BE2C (cell line): ENCODE results near the gene MEIS2.
"Not testable (repeated sequence)": the region's sequence is repeated elsewhere in the genome, so short reads cannot be mapped to it uniquely, and the experiment has no call there.

Source experiments
- DNase-seq: peaks from one replicate; pipeline ENCODE4 v3.0.0-alpha.2; 2020
- H3K27me3 ChIP-seq: fragments of 250-450 bp; sonication (Bioruptor Pico); 2 replicates; pipeline ENCODE4 v1.5.1; 2020; ENCODE audit warnings: mild to moderate bottlenecking
- H3K36me3 ChIP-seq: fragments of 250-450 bp; sonication (Bioruptor Pico); 2 replicates; pipeline ENCODE4 v1.5.1; 2020; ENCODE audit warnings: mild to moderate bottlenecking
- H3K4me1 ChIP-seq: fragments of 250-450 bp; sonication (Bioruptor Pico); 2 replicates; pipeline ENCODE4 v1.5.1; 2020
- H3K4me3 ChIP-seq: 2 replicates; pipeline ENCODE4 v1.5.1; 2011; ENCODE audit warnings: low read depth, low read length
- H3K9me3 ChIP-seq: fragments of 250-450 bp; sonication (Bioruptor Pico); 2 replicates; pipeline ENCODE4 v1.5.1; 2020
- CTCF ChIP-seq: IDR thresholded peaks from 2 replicates; pipeline ENCODE4 v1.5.1; 2012; ENCODE audit warnings: mild to moderate bottlenecking, low read depth, low read length

MEIS2 gene

DNA sequence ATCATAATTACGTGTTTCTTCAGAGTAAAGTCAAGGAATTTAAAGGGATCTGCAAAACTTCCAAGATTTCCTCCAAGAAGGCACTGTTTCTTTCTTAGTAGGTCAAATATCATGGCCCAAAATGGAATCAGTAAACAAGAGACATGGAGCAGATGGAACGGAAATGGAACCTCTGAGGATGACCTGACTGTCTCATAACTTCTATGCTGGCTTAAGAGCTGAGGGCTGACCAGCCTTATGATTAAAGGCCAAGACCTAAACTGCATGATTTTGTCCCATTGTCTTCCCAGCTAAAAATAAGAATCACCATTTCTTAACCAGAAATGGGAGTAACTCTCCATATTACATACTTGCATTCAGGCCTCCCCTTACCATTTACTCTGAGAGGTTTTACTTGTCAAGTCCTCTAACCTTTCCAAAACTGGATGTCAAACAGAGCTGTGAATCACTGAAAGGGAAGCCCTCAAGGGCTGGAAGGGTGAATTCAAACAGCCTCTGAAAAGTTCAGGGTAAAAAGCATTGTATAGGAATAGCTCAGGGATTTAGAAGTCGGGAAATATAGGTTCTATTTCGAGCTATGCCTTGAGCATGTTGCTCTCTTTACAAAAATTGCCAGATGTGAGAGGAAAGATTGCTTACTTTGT lies 103.7 kb downstream of the MEIS2 start:
- H3K4me3 ChIP-seq: no peak overlapping the region
- no peaks in the 10 kb centered on the region for H3K27me3 ChIP-seq
- DNase-seq: no peak
- peaks cover 15% of the 10 kb centered on the region for H3K36me3 ChIP-seq
- no peak for TF ChIP-seq CTCF
- no peaks in the 10 kb centered on the region for H3K9me3 ChIP-seq
- H3K4me1 ChIP-seq: peaks cover 15% of the 10 kb centered on the region; the same call in 1 of the 2 replicates

DNA sequence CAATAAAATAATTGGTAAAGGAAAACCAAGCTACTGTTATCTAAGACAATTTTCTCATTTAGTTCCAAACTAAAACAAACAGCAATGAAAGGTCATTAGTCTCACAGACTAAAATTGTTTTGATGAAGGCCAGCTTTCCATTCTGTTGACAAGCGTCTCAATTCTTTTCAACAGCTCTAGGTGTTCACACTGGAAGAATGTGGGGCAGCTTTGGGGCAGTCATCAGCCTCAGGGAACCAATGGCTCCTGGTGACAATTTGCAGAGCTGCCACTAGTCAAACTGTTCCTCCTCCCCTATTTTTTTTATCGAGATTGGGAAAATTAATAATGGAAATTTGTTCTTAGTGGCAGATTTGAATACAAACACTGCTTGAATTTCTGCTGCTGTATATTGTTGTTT lies 104.2 kb downstream of the MEIS2 start:
- no peak overlapping the region for H3K4me3 ChIP-seq
- peaks cover 15% of the 10 kb centered on the region for H3K36me3 ChIP-seq
- H3K27me3 ChIP-seq: no peaks in the 10 kb centered on the region
- no peak for DNase-seq
- no peaks in the 10 kb centered on the region for H3K9me3 ChIP-seq
- H3K4me1 ChIP-seq: peaks cover 15% of the 10 kb centered on the region; the same call in 1 of the 2 replicates
- no peak for TF ChIP-seq CTCF

DNA sequence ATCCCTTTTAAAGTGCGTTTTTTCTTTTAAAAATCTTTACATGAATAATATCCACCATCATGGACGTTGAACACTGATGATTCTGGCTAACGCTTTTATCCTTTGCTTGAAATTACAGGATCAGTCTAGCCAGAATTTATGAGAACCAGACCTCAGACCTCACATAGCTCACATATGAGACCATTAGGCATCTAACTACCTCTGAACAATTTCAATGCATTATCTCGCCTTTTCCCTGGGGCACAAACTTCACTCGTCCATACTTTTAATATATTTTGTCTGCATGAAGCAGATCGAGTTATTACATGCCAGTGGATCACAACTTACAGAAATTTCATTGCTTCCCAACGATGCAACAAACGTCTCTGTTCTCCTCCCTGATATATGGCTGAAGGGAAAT lies 105.6 kb downstream of the MEIS2 start:
- Histone ChIP-seq H3K4me3 (no peak overlapping the region), H3K4me1 (peaks cover 15% of the 10 kb centered on the region; the same call in 1 of the 2 replicates), H3K9me3 (no peaks in the 10 kb centered on the region), H3K36me3 (peaks cover 15% of the 10 kb centered on the region), H3K27me3 (no peaks in the 10 kb centered on the region)
- TF ChIP-seq CTCF: no peak
- DNase-seq: peak; percentile 22

- H3K36me3 ChIP-seq: peaks cover 27% of the 10 kb centered on the region
- no peak for TF ChIP-seq CTCF
- no peak overlapping the region for H3K4me3 ChIP-seq
- no peaks in the 10 kb centered on the region for H3K9me3 ChIP-seq
- H3K27me3 ChIP-seq: no peaks in the 10 kb centered on the region
- H3K4me1 ChIP-seq: peaks cover 11% of the 10 kb centered on the region; the same call in 1 of the 2 replicates
- DNase-seq: no peak
These were observed 107.9 kb downstream of the MEIS2 start for GRCh38 chr15:36992454-36992853.

GRCh38 chr15:36988947-36989346 lies 111.4 kb downstream of the MEIS2 start:
- TF ChIP-seq CTCF: no peak
- Histone ChIP-seq H3K9me3 (no peaks in the 10 kb centered on the region), H3K36me3 (peaks cover 33% of the 10 kb centered on the region), H3K27me3 (no peaks in the 10 kb centered on the region), H3K4me1 (peaks cover 5% of the 10 kb centered on the region; the same call in 1 of the 2 replicates), H3K4me3 (no peak overlapping the region)
- no peak for DNase-seq

GRCh38 chr15:36982430-36982829 lies 117.9 kb downstream of the MEIS2 start:
- TF ChIP-seq CTCF: no peak
- no peaks in the 10 kb centered on the region for H3K27me3 ChIP-seq
- no peak overlapping the region for H3K4me3 ChIP-seq
- DNase-seq: no peak
- H3K9me3 ChIP-seq: no peaks in the 10 kb centered on the region
- peaks cover 17% of the 10 kb centered on the region for H3K36me3 ChIP-seq
- H3K4me1 ChIP-seq: peaks cover 5% of the 10 kb centered on the region

- DNase-seq, H3K36me3 ChIP-seq: not testable (repeated sequence)
These were observed 120.1 kb downstream of the MEIS2 start for GRCh38 chr15:36980281-36980680.

More at GRCh38 chr15:36980281-36980680, 120.1 kb downstream of the MEIS2 start:
- not testable (repeated sequence) for H3K4me1 ChIP-seq, H3K4me3 ChIP-seq, H3K27me3 ChIP-seq, H3K9me3 ChIP-seq
